GM12801 (cell line): ENCODE results near the gene AK1.

Experiments
- TF ChIP-seq, protein P1 (sequence below): IDR thresholded peaks from one replicate; pipeline ENCODE4 v1.5.1; 2011; ENCODE audit warnings: control low read depth; ENCODE audit not compliant: insufficient read length; ENCODE audit errors: extremely low read depth

The AK1 gene

DNA sequence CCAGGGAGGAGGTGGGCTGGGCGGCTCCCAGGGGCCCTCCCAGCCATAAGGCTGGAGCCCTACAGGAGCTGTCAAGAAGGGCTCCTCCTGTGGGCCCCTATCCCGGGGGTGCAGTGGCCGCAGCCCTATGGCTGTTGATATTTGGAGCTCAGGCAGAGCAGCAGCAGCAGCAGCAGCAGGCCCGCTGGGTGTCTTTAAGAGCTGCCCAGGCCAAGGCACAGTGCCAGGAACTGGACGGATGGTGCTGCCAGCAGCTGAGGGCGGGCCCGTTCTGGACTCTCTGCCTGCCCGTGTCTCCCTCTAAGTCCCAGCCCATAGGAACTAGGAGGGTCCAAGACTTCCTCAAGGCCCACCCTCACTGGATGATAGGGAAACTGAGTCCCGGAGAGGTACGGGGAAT, 3.6 kb downstream of the AK1 start:
- TF ChIP-seq, protein P1, sequence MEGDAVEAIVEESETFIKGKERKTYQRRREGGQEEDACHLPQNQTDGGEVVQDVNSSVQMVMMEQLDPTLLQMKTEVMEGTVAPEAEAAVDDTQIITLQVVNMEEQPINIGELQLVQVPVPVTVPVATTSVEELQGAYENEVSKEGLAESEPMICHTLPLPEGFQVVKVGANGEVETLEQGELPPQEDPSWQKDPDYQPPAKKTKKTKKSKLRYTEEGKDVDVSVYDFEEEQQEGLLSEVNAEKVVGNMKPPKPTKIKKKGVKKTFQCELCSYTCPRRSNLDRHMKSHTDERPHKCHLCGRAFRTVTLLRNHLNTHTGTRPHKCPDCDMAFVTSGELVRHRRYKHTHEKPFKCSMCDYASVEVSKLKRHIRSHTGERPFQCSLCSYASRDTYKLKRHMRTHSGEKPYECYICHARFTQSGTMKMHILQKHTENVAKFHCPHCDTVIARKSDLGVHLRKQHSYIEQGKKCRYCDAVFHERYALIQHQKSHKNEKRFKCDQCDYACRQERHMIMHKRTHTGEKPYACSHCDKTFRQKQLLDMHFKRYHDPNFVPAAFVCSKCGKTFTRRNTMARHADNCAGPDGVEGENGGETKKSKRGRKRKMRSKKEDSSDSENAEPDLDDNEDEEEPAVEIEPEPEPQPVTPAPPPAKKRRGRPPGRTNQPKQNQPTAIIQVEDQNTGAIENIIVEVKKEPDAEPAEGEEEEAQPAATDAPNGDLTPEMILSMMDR, result no peak

DNA sequence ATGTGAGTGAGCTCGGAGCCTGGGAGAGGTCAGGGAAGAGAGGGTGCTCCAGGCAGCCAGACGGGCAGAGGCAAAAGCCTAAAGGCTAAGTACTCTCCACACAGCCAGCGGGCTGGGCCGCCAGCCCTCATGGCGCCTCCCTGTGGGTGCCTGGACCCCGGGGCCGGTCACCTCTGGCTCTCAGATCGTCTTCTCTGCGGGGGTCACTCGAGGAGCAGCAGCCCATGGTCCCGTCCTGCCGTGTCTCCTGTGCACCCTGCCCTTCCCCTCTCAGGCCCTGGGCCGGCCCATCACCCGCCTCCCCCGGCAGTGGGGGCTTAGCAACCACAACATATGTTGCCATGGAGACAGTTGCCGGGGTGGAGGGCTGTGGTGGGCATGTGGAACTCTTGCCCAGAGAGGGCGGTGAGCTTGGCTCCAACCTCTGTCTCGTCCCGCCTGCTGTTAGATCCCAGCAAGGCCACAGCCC, 4.2 kb downstream of the AK1 start:
- TF ChIP-seq, protein P1, result no peak

DNA sequence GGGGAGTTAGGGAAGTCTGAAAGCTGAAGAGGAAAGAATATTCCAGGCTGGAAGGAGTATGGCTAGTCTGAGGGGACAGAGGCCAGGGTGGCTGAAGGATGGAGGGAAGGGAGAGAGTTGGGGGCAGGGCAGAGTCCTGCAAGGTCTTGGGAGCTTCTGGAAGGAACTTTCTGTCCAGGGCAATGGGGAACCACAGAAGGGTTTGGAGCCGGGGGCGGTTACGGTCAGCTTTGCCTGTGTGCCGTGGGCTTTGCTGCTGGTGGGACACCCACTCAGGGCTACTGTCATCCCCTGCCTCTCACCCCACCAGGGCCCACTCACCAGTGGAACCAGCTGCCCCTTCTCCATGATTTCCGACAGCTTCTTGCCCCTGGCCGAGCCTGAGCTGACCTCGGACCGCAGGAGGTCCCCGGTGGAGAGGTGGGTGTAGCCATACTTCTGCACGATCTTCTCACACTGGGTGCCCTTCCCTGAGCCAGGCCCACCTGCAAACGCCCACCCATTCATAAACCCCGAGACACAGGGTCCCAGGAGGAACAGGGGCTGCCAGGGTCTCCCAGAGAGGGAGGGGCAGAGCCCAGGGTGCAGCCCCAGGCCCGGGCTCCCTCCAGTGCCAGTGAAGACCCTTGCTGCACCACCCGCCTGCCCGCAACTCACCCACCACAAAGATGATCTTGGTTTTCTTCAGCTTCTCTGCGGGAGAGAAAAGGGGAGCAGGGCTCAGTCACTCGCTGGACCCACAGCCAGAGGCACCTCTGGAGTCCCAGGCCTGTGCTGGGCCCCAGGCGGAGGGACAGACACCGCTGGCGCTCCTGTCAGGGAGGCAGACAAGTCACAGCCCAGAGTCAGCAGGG, 4.9 kb downstream of the AK1 start:
- TF ChIP-seq, protein P1, result no peak

DNA sequence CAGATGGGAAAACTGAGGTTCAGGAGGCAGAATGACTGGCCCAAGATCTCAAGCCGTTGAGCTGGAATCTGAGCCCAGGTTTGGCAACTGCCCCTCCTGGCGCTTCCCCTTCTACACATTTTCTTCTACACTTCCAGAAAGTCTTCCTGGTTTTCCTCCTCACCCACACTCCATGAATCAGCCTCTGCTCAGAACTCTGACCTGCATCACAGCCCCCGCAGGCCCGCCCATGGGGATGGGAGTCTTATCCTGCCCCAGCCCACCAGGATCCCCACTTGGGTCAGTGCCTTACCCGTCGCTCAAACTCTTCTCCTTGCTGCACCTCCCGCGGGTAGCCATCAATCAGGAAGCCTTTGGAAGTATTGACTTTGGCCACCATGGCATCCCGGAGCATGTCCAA, 5.9 kb downstream of the AK1 start:
- TF ChIP-seq, protein P1, result no peak

DNA sequence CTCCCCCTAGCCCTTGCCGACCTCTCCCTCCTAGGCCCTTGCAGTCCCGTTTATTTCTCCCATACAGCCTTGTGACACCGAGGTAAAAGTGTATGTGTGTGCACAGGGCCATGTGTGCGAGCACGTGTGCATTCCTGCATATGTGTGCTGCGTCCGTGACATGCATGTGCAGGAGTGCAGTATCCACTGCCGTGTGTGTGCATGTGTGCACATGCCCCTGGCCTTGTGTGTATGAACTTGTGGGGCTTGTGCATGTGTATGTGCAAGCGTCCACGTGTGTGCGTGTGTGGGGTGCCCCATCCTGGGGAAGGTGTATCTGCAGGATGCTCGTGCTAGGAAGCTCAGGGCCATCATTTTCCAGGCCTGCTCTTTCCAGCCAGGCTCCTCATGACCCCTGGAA, 6.6 kb downstream of the AK1 start:
- TF ChIP-seq, protein P1, result no peak

DNA sequence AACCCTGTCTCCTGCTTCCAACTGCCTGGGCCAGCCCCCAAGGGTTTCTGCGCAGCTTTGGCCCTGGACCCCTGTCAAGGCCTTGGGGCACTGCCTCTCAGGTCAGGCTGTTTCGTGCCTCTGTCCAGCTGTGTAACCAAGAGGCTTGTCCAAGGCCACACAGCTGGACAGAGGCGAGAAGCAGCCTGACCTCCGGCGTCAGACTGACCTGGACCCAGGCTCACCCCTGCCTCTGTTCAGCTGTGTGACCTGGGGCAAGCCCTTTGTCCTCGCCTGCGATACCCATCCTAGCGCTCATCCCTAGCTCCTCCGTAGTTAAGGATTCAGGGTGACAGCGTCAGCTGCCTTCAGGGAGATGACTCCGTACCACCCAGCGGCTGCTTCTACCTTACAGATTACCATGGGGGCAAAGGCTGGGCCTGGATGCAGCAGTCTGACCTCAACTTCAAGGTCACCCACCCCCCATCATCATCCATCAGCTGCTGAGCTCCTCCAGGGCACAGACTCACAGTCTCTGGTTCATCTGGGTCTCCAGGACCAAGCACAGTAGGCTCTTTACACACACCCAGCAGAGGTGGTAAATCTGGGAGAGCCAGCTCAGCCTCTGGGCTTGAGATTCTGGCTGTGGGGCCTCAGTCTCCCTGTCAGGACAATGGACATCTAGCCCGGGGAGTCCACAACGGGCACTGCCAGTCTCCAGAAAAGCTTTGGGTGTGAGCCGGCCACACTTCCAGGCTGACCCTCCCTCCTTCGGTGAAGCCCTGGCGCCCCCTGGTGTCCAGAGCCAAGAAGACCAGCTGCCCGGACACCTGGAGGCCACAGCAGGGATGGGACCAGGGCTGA, 7.9 kb downstream of the AK1 start:
- TF ChIP-seq, protein P1, result no peak

DNA sequence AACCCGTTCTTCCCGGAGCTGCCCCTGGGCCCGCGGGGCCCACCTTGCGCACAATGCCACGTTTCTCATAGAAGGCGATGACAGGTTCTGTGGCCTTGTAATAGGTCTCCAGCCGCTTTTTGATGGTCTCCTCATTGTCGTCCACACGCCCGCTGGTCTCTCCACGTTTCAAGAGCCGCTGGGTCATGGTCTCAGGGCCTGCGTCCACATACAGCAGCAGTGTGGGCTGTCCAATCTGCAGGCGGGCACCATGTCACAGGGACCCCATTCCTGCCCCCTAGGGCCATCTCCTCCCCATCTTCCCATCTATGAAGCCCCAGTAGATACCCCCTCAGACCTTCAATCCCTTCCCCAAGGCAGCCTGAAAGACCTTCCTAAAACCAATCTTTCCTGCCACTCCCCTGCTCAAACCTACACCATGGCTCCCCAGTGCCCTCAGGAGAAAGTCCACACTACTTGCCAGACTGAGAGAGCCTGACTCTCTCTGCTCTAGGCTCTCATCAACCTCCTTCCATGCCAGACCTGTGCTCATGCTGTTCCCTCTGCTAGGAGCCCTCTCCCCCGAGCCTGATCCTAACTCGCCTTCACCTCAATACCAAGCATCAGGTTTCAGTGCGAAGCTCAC, 9.1 kb downstream of the AK1 start:
- TF ChIP-seq, protein P1, result no peak
